Neural progenitor cell (in vitro differentiated cells): ENCODE data around the gene SLC11A1.

Experiments
- CTCF ChIP-seq: fragments of 200-600 bp; sonication (generic); IDR thresholded peaks from 2 replicates; pipeline ENCODE4 v1.5.1; 2017; ENCODE audit warnings: antibody characterized with exemption, mild to moderate bottlenecking
- EZH2 ChIP-seq: fragments of 200-600 bp; sonication (generic); IDR thresholded peaks from 2 replicates; pipeline ENCODE4 v1.6.1; 2017; ENCODE audit warnings: antibody characterized with exemption, mild to moderate bottlenecking, moderate library complexity

DNA sequence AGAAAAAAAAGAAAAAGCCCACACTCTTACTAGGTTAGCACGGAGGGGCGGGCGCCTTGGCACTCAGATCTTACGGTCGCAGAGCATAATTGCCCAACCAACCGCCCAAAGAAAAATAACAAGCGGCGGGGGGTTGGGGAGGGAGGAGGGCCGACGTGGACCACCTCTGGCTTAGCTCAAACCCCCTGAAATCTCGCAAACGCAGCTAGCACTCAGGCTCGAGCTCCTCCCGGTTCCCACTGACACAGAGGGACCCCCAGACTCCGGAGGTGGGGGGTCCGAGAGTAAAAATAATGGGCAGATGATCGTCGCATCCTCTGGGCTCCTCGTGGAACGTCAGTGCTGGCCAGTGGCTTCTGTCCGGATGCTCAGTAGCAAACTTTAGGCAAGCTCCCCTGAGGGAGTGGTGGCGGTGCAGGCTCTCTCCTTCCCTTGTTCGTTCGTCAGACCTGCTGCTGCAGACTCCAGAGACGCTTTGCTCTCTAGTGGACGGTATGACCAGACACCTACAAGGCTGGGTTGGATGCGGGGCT, 13.4 kb upstream of the SLC11A1 start:
- no peak for TF ChIP-seq CTCF
- no peak for TF ChIP-seq EZH2
